ENCODE measurements around the gene MX1. TPM values are rescaled to one million over a fixed set of nuclear protein-coding genes. Genes with fewer than 3 reads are reported as not detected.
A peak's percentile ranks its signal among the peaks of the same experiment; 100 is the strongest.

Gene MX1
- total and polyA plus RNA-seq, 2 donors (not counting 3 experiments of a cell fraction or from before 2014, with no cell fraction given) = 5.9 to 25.1 TPM

DNA sequence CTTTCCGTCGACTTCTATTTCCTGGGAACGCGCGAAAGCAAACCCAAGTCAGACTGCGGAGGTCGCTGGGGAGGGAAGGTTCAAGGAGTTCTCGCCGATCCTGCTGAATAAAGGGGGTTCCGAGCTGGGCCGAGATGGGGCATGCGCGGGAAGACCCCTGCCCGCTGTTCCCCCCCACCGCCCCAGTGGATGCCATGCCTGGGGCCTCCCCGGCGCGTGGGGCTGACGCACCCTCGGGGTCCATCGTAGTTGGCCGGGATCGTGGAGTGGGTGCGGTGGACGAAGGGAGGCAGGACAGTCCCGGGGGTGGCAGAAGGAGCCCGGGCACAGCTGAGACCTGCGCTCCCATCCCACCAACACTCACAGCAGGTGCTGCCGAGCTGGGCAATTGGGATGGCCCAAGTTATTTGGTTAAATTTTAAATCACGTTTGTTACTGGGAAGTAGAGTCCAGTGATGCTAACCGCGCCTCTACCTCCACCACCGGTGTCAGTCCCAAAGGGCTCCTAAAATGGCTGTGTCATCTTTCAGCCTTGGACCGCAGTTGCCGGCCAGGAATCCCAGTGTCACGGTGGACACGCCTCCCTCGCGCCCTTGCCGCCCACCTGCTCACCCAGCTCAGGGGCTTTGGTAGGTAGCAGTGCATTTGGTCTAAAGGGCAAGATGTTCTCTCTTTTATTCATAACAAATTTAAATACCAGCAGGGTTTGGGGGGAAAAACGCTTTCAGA, 801 bp downstream of the MX1 start:
- dilution Hi-C loops (cut with MboI; ENCODE audit: extremely low pct_ligation_motif_present, low sequenced_read_pairs) (no loop called here), intact Hi-C loops (cut with micrococcal nuclease) (no loop called here)
- BruUV-seq (replicated peaks) = no TSS peak
- peak overlapping the region; percentile 15 to 51 (median 46) for H3K4me3 ChIP-seq (replicated peaks in 1 of 3; ENCODE audit: insufficient read depth in 1 of 3, low read depth in 1 of 3, low read length in 3 of 3)
- H3K79me2 ChIP-seq (ENCODE audit: control insufficient read depth, insufficient read depth, low read length) = no peaks in the 10 kb centered on the region
- POLR2A ChIA-PET = no interaction called here
- peaks cover 6% of the 10 kb centered on the region for H3K4me1 ChIP-seq (ENCODE audit: control insufficient read depth, extremely low read depth, insufficient read depth, low read length)
- H4K20me1 ChIP-seq (replicated peaks; ENCODE audit: control insufficient read depth, extremely low read depth, insufficient read depth, low read length) = no peaks in the 10 kb centered on the region
- no peak overlapping the region for H3K27ac ChIP-seq (ENCODE audit: insufficient read depth, low read depth, low read length)
- FAIRE-seq (no peak), DNase-seq (ENCODE audit: low read depth, low spot score) (no peak)
- peak overlapping the region; percentile 90 for H2AFZ ChIP-seq (ENCODE audit: low read depth, low read length)
- no peak overlapping the region for H3K9ac ChIP-seq (replicated peaks; ENCODE audit: extremely low read depth, insufficient read depth, low read length)
- no peaks in the 10 kb centered on the region for H3K36me3 ChIP-seq (ENCODE audit: control insufficient read depth in 2 of 2, extremely low read depth in 1 of 2, insufficient read depth in 2 of 2, low read length in 2 of 2)
- H3K27me3 ChIP-seq (ENCODE audit: control insufficient read depth in 2 of 2, insufficient read depth in 2 of 2, low read length in 2 of 2) = peaks cover 7 to 11% of the 10 kb centered on the region in 2 experiments
- peak overlapping the region; percentile 30 for H3K4me2 ChIP-seq (ENCODE audit: insufficient read depth, low read length)
- CTCF ChIA-PET = interaction anchor here (1.0 kb wide), 1 partner anchor 144 kb away, joined by 3 read pairs; no protein-coding TSS in a partner anchor
- H3K9me3 ChIP-seq (replicated peaks; ENCODE audit: control insufficient read depth, insufficient read depth, low read length) = no peaks in the 10 kb centered on the region
- H3K9me1 ChIP-seq (replicated peaks; ENCODE audit: control insufficient read depth, extremely low read depth, insufficient read depth, low read length) = no peaks in the 10 kb centered on the region
- TF ChIP-seq, protein P1, sequence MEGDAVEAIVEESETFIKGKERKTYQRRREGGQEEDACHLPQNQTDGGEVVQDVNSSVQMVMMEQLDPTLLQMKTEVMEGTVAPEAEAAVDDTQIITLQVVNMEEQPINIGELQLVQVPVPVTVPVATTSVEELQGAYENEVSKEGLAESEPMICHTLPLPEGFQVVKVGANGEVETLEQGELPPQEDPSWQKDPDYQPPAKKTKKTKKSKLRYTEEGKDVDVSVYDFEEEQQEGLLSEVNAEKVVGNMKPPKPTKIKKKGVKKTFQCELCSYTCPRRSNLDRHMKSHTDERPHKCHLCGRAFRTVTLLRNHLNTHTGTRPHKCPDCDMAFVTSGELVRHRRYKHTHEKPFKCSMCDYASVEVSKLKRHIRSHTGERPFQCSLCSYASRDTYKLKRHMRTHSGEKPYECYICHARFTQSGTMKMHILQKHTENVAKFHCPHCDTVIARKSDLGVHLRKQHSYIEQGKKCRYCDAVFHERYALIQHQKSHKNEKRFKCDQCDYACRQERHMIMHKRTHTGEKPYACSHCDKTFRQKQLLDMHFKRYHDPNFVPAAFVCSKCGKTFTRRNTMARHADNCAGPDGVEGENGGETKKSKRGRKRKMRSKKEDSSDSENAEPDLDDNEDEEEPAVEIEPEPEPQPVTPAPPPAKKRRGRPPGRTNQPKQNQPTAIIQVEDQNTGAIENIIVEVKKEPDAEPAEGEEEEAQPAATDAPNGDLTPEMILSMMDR (IDR thresholded peaks at IDR 0.05; ENCODE audit: extremely low read depth in 1 of 2, insufficient read depth in 1 of 2, low read depth in 1 of 2, low read length in 2 of 2) = no peak
- TF ChIP-seq POLR2AphosphoS5 (IDR thresholded peaks at IDR 0.05; ENCODE audit: insufficient read depth, low read depth, low read length) = no peak
- TF ChIP-seq GATA2 (IDR thresholded peaks at IDR 0.05; ENCODE audit: insufficient read depth, insufficient read length, low read depth, low read length) = no peak
- no peak for TF ChIP-seq MAX (IDR thresholded peaks at IDR 0.05; ENCODE audit: insufficient read depth, insufficient read length)

All from endothelial cell of umbilical vein (primary cell).